GM13976 (cell line): ENCODE measurements around the gene GABRB1.

Experiments
- DNase-seq: peaks from one replicate; pipeline ENCODE4 v3.0.0; 2012; ENCODE audit warnings: low spot score
- CTCF ChIP-seq: IDR thresholded peaks from 2 replicates; pipeline ENCODE4 v1.5.1; 2012; ENCODE audit warnings: borderline replicate concordance, mild to moderate bottlenecking; ENCODE audit not compliant: insufficient read depth; ENCODE audit errors: extremely low read depth, missing control alignments, control extremely low read depth
- in situ Hi-C: fragments of 300-500 bp; cut with MboI; formaldehyde crosslinking; loops from one replicate; pipeline ENCODE4 v1.12.0; 2022; ENCODE audit warnings: low sequenced_read_pairs, mixed read lengths, inconsistent platforms; ENCODE audit not compliant: unreplicated experiment

Gene GABRB1

GRCh38 chr4:47040828-47041227, 9.5 kb downstream of the GABRB1 start:
- in situ Hi-C loops = loop anchor here (25.0 kb wide), 1 partner anchor 104 kb away; no protein-coding TSS in a partner anchor
- TF ChIP-seq CTCF = no peak
- no peak for DNase-seq

GRCh38 chr4:47043821-47044220, 12.5 kb downstream of the GABRB1 start:
- no peak for TF ChIP-seq CTCF
- no peak for DNase-seq
- in situ Hi-C loops = loop anchor here (25.0 kb wide), 1 partner anchor 107 kb away; no protein-coding TSS in a partner anchor

GRCh38 chr4:47045261-47045660, 13.9 kb downstream of the GABRB1 start:
- in situ Hi-C loops = loop anchor here (25.0 kb wide), 1 partner anchor 108 kb away; no protein-coding TSS in a partner anchor
- no peak for TF ChIP-seq CTCF
- no peak for DNase-seq

- in situ Hi-C loops = loop anchor here (25.0 kb wide), 1 partner anchor 112 kb away; no protein-coding TSS in a partner anchor
- no peak for TF ChIP-seq CTCF
- DNase-seq = no peak
These were observed 18.0 kb downstream of the GABRB1 start for GRCh38 chr4:47049347-47049746.

GRCh38 chr4:47050761-47051725, 19.7 kb downstream of the GABRB1 start:
- DNase-seq = no peak
- no peak for TF ChIP-seq CTCF
- in situ Hi-C loops = no loop called here

GRCh38 chr4:47053485-47053884, 22.1 kb downstream of the GABRB1 start:
- no peak for DNase-seq
- no peak for TF ChIP-seq CTCF
- in situ Hi-C loops = no loop called here
